ENCODE data around the gene RNF11. TPM values are rescaled to one million over a fixed set of nuclear protein-coding genes. Genes with fewer than 3 reads are reported as not detected.
"Not testable (repeated sequence)": the region's sequence is repeated elsewhere in the genome, so short reads cannot be mapped to it uniquely, and the experiment has no call there.

RNF11 gene
- total and polyA plus RNA-seq, 7 donors, result 64.3 to 137 (median 107) TPM

DNA sequence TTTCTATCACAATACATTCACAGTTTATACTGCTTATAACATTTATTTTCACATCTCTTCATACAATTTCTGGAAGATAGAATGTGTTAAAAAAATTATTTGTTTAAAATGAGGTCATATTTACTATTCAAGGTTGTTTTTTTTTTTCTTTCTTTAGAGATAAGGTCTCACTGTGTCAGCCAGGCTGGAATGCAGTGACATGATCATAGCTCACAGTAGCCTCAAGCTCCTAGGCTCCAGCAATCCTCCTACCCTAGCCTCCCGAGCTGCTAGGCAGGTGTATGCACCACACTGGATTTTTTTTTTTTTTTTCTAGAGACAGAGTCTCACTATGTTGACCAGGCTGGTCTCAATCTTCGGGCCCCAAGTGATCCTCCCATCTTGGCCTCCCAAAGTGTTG is 19.0 kb upstream of the RNF11 start:
- Histone ChIP-seq H3K27me3 (ENCODE audit: insufficient read depth in 3 of 3, low read length in 2 of 3) (no peaks in the 10 kb centered on the region), H3K36me3 (ENCODE audit: insufficient read depth in 1 of 2, low read depth in 1 of 2) (no peaks in the 10 kb centered on the region), H3K4me1 (no peaks in the 10 kb centered on the region), H3K9me3 (no peaks in the 10 kb centered on the region), H3K27ac (no peak overlapping the region), H3K4me3 (no peak overlapping the region)
- intact Hi-C loops (cut with DNase I), result no loop called here
- DNase-seq (no peak), ATAC-seq (no peak)
- 85 to 94% (median 86%) methylated on average over 2 of the region's 2 CpGs for WGBS, 3 donors
- TF ChIP-seq, protein P1, sequence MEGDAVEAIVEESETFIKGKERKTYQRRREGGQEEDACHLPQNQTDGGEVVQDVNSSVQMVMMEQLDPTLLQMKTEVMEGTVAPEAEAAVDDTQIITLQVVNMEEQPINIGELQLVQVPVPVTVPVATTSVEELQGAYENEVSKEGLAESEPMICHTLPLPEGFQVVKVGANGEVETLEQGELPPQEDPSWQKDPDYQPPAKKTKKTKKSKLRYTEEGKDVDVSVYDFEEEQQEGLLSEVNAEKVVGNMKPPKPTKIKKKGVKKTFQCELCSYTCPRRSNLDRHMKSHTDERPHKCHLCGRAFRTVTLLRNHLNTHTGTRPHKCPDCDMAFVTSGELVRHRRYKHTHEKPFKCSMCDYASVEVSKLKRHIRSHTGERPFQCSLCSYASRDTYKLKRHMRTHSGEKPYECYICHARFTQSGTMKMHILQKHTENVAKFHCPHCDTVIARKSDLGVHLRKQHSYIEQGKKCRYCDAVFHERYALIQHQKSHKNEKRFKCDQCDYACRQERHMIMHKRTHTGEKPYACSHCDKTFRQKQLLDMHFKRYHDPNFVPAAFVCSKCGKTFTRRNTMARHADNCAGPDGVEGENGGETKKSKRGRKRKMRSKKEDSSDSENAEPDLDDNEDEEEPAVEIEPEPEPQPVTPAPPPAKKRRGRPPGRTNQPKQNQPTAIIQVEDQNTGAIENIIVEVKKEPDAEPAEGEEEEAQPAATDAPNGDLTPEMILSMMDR (IDR thresholded peaks at IDR 0.05), result no peak

DNA sequence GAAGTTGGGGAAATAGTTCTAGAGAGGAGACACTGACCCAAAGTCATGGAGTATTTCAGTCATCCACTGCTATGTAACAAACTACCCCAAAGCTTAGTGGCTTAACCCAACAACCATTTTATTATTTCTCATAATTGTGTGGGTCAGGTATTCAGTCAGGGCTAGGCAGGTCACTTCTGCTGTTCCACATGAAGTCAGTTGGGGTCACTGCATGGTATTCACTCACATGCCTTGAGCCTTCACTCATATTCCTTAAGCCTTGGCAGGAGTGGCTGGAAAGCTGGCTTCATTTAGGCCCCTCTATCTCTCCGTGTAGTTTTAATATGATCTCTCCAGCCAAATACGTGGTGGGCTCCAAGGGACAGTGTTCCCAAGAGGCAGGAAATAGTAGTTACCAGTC is 17.5 kb upstream of the RNF11 start:
- TF ChIP-seq, protein P1 (IDR thresholded peaks at IDR 0.05), result no peak
- no peak overlapping the region for H3K27ac ChIP-seq
- no peaks in the 10 kb centered on the region for H3K9me3 ChIP-seq
- H3K4me3 ChIP-seq, result no peak overlapping the region
- WGBS, 3 donors, result 37 to 46% (median 37%) methylated on average over 2 of the region's 2 CpGs
- no peaks in the 10 kb centered on the region for H3K4me1 ChIP-seq
- no peaks in the 10 kb centered on the region for H3K27me3 ChIP-seq (ENCODE audit: insufficient read depth in 3 of 3, low read length in 2 of 3)
- ATAC-seq, result peak in 2 of 4 donors; percentile 54 to 75
- no peak for DNase-seq
- H3K36me3 ChIP-seq (ENCODE audit: insufficient read depth in 1 of 2, low read depth in 1 of 2), result no peaks in the 10 kb centered on the region
- intact Hi-C loops (cut with DNase I), result no loop called here

DNA sequence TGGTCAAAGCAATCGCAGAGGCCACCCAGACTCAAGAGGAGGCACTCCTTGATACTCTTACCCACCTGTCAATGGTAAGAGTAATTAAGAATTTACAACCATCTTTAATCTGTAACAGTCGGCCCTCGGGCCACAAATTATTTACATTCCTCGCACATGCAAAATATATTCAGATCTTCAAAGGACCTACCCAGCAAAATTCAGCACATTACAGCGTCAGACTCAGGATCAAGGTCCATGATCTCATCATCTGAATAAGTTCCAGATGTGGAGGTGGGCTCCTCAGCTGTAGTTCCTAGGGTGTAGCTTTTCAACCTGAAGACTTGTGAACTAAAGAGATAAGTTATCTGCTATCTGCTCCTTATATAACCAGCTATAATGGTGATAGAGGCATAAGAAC is 17.1 kb upstream of the RNF11 start:
- TF ChIP-seq, protein P1 (IDR thresholded peaks at IDR 0.05), result no peak
- Histone ChIP-seq H3K36me3 (ENCODE audit: insufficient read depth in 1 of 2, low read depth in 1 of 2) (no peaks in the 10 kb centered on the region), H3K9me3 (no peaks in the 10 kb centered on the region), H3K27me3 (ENCODE audit: insufficient read depth in 3 of 3, low read length in 2 of 3) (no peaks in the 10 kb centered on the region), H3K27ac (no peak overlapping the region), H3K4me1 (no peaks in the 10 kb centered on the region), H3K4me3 (no peak overlapping the region)
- intact Hi-C loops (cut with DNase I), result no loop called here
- WGBS, 3 donors, result 73 to 79% (median 75%) methylated on average over 5 of the region's 5 CpGs
- DNase-seq, result no peak
- no peak for ATAC-seq

DNA sequence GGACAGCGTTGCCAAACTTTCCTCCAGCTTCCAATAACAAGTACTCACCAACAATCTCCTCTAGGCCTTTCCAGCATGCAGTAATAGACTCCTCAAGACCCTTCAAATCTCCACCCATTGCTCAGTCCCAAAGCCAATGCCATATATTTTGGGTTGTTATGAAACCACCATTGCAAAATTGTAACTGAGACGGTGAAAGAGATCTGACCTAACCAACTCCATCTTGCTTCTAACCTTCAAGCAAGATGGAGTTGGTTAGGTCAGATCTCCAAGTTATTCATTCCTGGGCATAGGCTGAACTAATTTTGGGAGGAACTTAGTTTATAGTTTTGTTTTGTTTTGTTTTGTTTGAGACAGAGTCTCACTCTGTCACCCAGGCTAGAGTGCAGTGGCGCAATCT is 14.5 kb upstream of the RNF11 start:
- intact Hi-C loops (cut with DNase I); DNase-seq; H3K4me1 ChIP-seq; H3K9me3 ChIP-seq; H3K27ac ChIP-seq; H3K27me3 ChIP-seq (ENCODE audit: insufficient read depth in 3 of 3, low read length in 2 of 3); H3K36me3 ChIP-seq (ENCODE audit: insufficient read depth in 1 of 2, low read depth in 1 of 2); H3K4me3 ChIP-seq; ATAC-seq: not testable (repeated sequence)
- 95 to 98% (median 98%) methylated on average over 3 of the region's 3 CpGs for WGBS, 3 donors

DNA sequence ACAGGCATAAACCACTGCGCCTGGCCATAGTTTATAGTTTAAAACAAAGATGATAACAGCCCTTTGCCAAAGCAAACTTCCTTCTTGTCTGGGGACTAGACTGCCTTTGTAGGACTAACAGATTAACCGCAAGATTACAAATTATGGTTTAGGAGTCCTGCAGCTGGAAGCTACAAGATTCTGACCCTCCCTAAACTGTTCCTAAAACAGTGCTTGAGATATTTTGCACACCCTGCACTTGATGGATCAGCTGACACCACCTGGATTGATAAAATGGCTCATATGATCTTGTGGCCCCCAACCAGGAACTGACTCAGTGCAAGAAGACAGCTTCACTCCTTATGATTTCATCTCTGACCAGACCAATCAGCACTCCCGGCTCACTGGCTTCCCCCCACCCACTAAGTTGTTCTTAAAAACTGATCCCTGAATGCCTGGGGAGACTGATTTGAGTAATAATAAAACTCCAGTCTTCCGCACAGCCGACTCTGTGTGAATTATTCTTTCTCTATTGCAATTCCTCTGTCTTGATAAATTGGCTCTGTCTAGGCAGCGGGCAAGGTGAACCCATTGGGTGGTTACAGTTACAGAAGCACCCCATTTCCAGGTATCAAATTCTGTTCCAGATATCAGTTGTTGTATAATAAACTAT is 13.8 kb upstream of the RNF11 start:
- TF ChIP-seq, protein P1 (IDR thresholded peaks at IDR 0.05), result no peak
- Histone ChIP-seq H3K27me3 (ENCODE audit: insufficient read depth in 3 of 3, low read length in 2 of 3) (no peaks in the 10 kb centered on the region), H3K27ac (no peak overlapping the region), H3K9me3 (no peaks in the 10 kb centered on the region), H3K4me3 (no peak overlapping the region), H3K36me3 (ENCODE audit: insufficient read depth in 1 of 2, low read depth in 1 of 2) (no peaks in the 10 kb centered on the region), H3K4me1 (no peaks in the 10 kb centered on the region)
- 91 to 95% (median 92%) methylated on average over 6 of the region's 6 CpGs for WGBS, 3 donors
- DNase-seq (no peak), ATAC-seq (no peak)
- intact Hi-C loops (cut with DNase I), result no loop called here
